ENCODE data around the gene SLC43A3.

The SLC43A3 gene

DNA sequence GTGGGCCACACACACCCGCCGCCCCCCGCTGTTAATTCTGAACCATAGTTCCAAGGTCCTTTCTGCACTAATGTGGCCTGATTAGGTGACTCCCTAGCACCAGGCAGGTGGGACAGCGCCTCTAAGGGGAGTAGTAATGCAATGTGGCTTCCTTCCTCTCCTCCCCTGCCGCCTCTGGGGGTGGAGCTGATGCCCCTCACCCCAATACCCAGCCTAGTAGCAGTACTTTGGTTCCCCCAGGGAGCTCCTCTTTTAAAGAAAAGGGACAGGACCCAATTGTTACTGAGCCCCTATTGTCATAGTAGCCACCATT lies 47.8 kb upstream of the SLC43A3 start:
- Histone ChIP-seq H2AFZ (ENCODE audit: low read depth, low read length) (no peak overlapping the region), H3K9ac (ENCODE audit: low read length) (no peak overlapping the region), H3K4me2 (ENCODE audit: low read length) (peak overlapping the region; percentile 88), H3K4me1 (ENCODE audit: low read length) (peaks cover 49% of the 10 kb centered on the region), H3K79me2 (ENCODE audit: low read length) (no peaks in the 10 kb centered on the region; the same call in 1 of the 2 replicates), H3K27me3 (ENCODE audit: low read depth, low read length) (no peaks in the 10 kb centered on the region), H3K27ac (ENCODE audit: low read length) (no peak overlapping the region), H3K4me3 (ENCODE audit: low read length) (no peak overlapping the region), H3K36me3 (replicated peaks; ENCODE audit: low read depth, low read length) (no peaks in the 10 kb centered on the region), H3K9me3 (ENCODE audit: insufficient read depth, low read length) (no peaks in the 10 kb centered on the region), H4K20me1 (ENCODE audit: insufficient read depth, low read length) (no peaks in the 10 kb centered on the region; the same call in 1 of the 2 replicates)
- no peak for TF ChIP-seq EZH2phosphoT487 (IDR thresholded peaks at IDR 0.05; ENCODE audit: low read depth)
- TF ChIP-seq CTCF (IDR thresholded peaks at IDR 0.05; ENCODE audit: low read depth, low read length), result 0 out of 2 replicates have a peak, but pooled peaks have one; percentile 10

GRCh38 chr11:57474017-57474802 lies 47.3 kb upstream of the SLC43A3 start:
- Histone ChIP-seq H3K79me2 (ENCODE audit: low read length) (no peaks in the 10 kb centered on the region; the same call in 1 of the 2 replicates), H3K27me3 (ENCODE audit: low read depth, low read length) (no peaks in the 10 kb centered on the region), H4K20me1 (ENCODE audit: insufficient read depth, low read length) (no peaks in the 10 kb centered on the region; the same call in 1 of the 2 replicates), H3K9me3 (ENCODE audit: insufficient read depth, low read length) (no peaks in the 10 kb centered on the region), H2AFZ (ENCODE audit: low read depth, low read length) (no peak overlapping the region), H3K4me3 (ENCODE audit: low read length) (no peak overlapping the region), H3K4me2 (ENCODE audit: low read length) (0 out of 2 replicates have a peak overlapping the region, but pooled peaks have one; percentile 88), H3K27ac (ENCODE audit: low read length) (no peak overlapping the region), H3K9ac (ENCODE audit: low read length) (no peak overlapping the region), H3K4me1 (ENCODE audit: low read length) (peaks cover 43% of the 10 kb centered on the region), H3K36me3 (replicated peaks; ENCODE audit: low read depth, low read length) (no peaks in the 10 kb centered on the region)
- TF ChIP-seq CTCF (IDR thresholded peaks at IDR 0.05; ENCODE audit: low read depth, low read length) (no peak), EZH2phosphoT487 (IDR thresholded peaks at IDR 0.05; ENCODE audit: low read depth) (no peak)

GRCh38 chr11:57473285-57473841 lies 46.4 kb upstream of the SLC43A3 start:
- Histone ChIP-seq H3K9ac (ENCODE audit: low read length) (no peak overlapping the region), H3K27ac (ENCODE audit: low read length) (no peak overlapping the region), H3K4me1 (ENCODE audit: low read length) (peaks cover 35% of the 10 kb centered on the region), H3K4me3 (ENCODE audit: low read length) (no peak overlapping the region), H3K79me2 (ENCODE audit: low read length) (no peaks in the 10 kb centered on the region; the same call in 1 of the 2 replicates), H3K4me2 (ENCODE audit: low read length) (no peak overlapping the region), H3K9me3 (ENCODE audit: insufficient read depth, low read length) (no peaks in the 10 kb centered on the region), H3K36me3 (replicated peaks; ENCODE audit: low read depth, low read length) (no peaks in the 10 kb centered on the region), H2AFZ (ENCODE audit: low read depth, low read length) (no peak overlapping the region), H4K20me1 (ENCODE audit: insufficient read depth, low read length) (no peaks in the 10 kb centered on the region; the same call in 1 of the 2 replicates), H3K27me3 (ENCODE audit: low read depth, low read length) (no peaks in the 10 kb centered on the region)
- TF ChIP-seq CTCF (IDR thresholded peaks at IDR 0.05; ENCODE audit: low read depth, low read length), result no peak

GRCh38 chr11:57471496-57471895 lies 44.6 kb upstream of the SLC43A3 start:
- H3K9ac ChIP-seq (ENCODE audit: low read length), result no peak overlapping the region
- H3K79me2 ChIP-seq (ENCODE audit: low read length), result no peaks in the 10 kb centered on the region; the same call in 1 of the 2 replicates
- no peak overlapping the region for H3K27ac ChIP-seq (ENCODE audit: low read length)
- no peak overlapping the region for H3K4me3 ChIP-seq (ENCODE audit: low read length)
- no peak for TF ChIP-seq EZH2phosphoT487 (IDR thresholded peaks at IDR 0.05; ENCODE audit: low read depth)
- no peak for TF ChIP-seq CTCF (IDR thresholded peaks at IDR 0.05; ENCODE audit: low read depth, low read length)
- peaks cover 21% of the 10 kb centered on the region for H3K4me1 ChIP-seq (ENCODE audit: low read length)
- no peak overlapping the region for H2AFZ ChIP-seq (ENCODE audit: low read depth, low read length)
- H3K4me2 ChIP-seq (ENCODE audit: low read length), result no peak overlapping the region
- H4K20me1 ChIP-seq (ENCODE audit: insufficient read depth, low read length), result no peaks in the 10 kb centered on the region; the same call in 1 of the 2 replicates
- no peaks in the 10 kb centered on the region for H3K27me3 ChIP-seq (ENCODE audit: low read depth, low read length)
- no peaks in the 10 kb centered on the region for H3K36me3 ChIP-seq (replicated peaks; ENCODE audit: low read depth, low read length)
- H3K9me3 ChIP-seq (ENCODE audit: insufficient read depth, low read length), result no peaks in the 10 kb centered on the region

Data from OCI-LY3 (cell line).